ENCODE results near the gene UGT2B15.
"Not testable (repeated sequence)": the region's sequence is repeated elsewhere in the genome, so short reads cannot be mapped to it uniquely, and the experiment has no call there.

The UGT2B15 gene

GRCh38 chr4:68655764-68656444, 14.5 kb downstream of the UGT2B15 start:
- no peak for DNase-seq

- no peak for DNase-seq
These were observed 15.3 kb downstream of the UGT2B15 start for GRCh38 chr4:68654946-68655721.

GRCh38 chr4:68651932-68652331, 18.5 kb downstream of the UGT2B15 start:
- no peak for DNase-seq

- no peak for DNase-seq
These were observed 40.1 kb downstream of the UGT2B15 start for GRCh38 chr4:68630371-68630770.

GRCh38 chr4:68622731-68623130, 47.7 kb downstream of the UGT2B15 start:
- DNase-seq = not testable (repeated sequence)

- no peak for DNase-seq
These were observed 53.3 kb downstream of the UGT2B15 start for GRCh38 chr4:68617003-68617698.

- no peak for DNase-seq
These were observed 54.6 kb downstream of the UGT2B15 start for GRCh38 chr4:68615699-68616422.

- no peak for DNase-seq
These were observed 56.7 kb downstream of the UGT2B15 start for GRCh38 chr4:68613752-68614151.

- DNase-seq = no peak
These were observed 64.2 kb downstream of the UGT2B15 start for GRCh38 chr4:68606240-68606639.

- DNase-seq = no peak
These were observed 71.3 kb downstream of the UGT2B15 start for GRCh38 chr4:68599150-68599549.

- DNase-seq = no peak
These were observed 73.0 kb downstream of the UGT2B15 start for GRCh38 chr4:68597482-68597881.

Data from activated CD4-positive, alpha-beta T cell treated with anti-CD3 and anti-CD28 coated beads, Interleukin-10, Interleukin-2, amounts not matched to agents 100 ng/mL and 50 ng/mL, durations not matched to agents 16 hours and 8 hours (primary cell).